K562 (cell line): ENCODE results near the gene OTOL1. TPM values are rescaled to one million over a fixed set of nuclear protein-coding genes. Genes with fewer than 3 reads are reported as not detected.

ENCODE experiments used
- ATAC-seq: fragments of 200-7000 bp; cut with Tn5 transposase; 3 replicates; pipeline ENCODE4 v1.9.1; 2020; ENCODE audit warnings: moderate library complexity
- BruUV-seq: library from RNA; stranded (reverse); fragments of 400-500 nt; replicated peaks from 2 replicates; lab custom pipeline; 2021; lab: Mats Ljungman, UMichigan
- CTCF ChIA-PET: fragments of 300-600 bp; formaldehyde crosslinking; extraction: SDS; loops from one replicate; lab custom pipeline; 2021; ENCODE audit warnings: low intra/inter-chr PET ratio; lab: Yijun Ruan, JAX
- POLR2A ChIA-PET: fragments of 300-600, 350-650 bp; sonication (Branson Sonifier 250); formaldehyde crosslinking; extraction: SDS; loops from one replicate; lab custom pipeline; 2021; ENCODE audit warnings: antibody characterized with exemption, inconsistent platforms; lab: Yijun Ruan, JAX
- DNase-seq, 4 experiments: peaks; one replicate each; pipeline versions ENCODE4 v3.0.0 to v3.0.0-alpha.2; 2011 to 2018; ENCODE audit warnings: low spot score in 3 of 4, mixed read lengths in 3 of 4; ENCODE audit errors: extremely low read depth in 1 of 4
- FAIRE-seq: peaks from 2 replicates; lab custom pipeline; 2011; peaks lifted over from hg19 to GRCh38; lab: Jason Lieb, UNC
- H2AFZ ChIP-seq: 2 replicates; pipeline ENCODE4 v1.6.0; 2011; ENCODE audit warnings: low read depth, low read length, control low read depth, inconsistent platforms
- H3K27ac ChIP-seq: fragments of 200-600 bp; 3 replicates; pipeline ENCODE4 v1.8.0; 2011; ENCODE audit warnings: low read depth, mild to moderate bottlenecking, control low read depth, inconsistent platforms, low read length, moderate library complexity, mixed read lengths; ENCODE audit errors: extremely low read depth
- H3K27me3 ChIP-seq, 2 experiments: fragments of 300-600 bp in 1 of 2; 2 replicates in 1 of 2; 3 replicates in 1 of 2; pipeline versions ENCODE4 v1.6.0 to v1.8.0; 2011; ENCODE audit warnings: inconsistent platforms in 2 of 2, low read length in 2 of 2, mild to moderate bottlenecking in 1 of 2, mixed read lengths in 1 of 2, moderate library complexity in 1 of 2; ENCODE audit not compliant: control insufficient read depth in 2 of 2, insufficient read depth in 2 of 2
- H3K36me3 ChIP-seq: fragments of 300-600 bp; 3 replicates; pipeline ENCODE4 v1.8.0; 2011; ENCODE audit warnings: mild to moderate bottlenecking, low read length, inconsistent platforms; ENCODE audit not compliant: control insufficient read depth, insufficient read depth
- H3K4me1 ChIP-seq, 2 experiments: fragments of 200-600 bp in 1 of 2; replicated peaks in 1 of 2; 2 replicates in 1 of 2; 3 replicates in 1 of 2; pipeline versions ENCODE4 v1.5.1 to v1.8.0; 2011; ENCODE audit warnings: inconsistent platforms in 2 of 2, low read length in 2 of 2, mild to moderate bottlenecking in 1 of 2, mixed read lengths in 1 of 2, moderate library complexity in 1 of 2; ENCODE audit not compliant: control insufficient read depth in 2 of 2, insufficient read depth in 2 of 2
- H3K4me2 ChIP-seq: 2 replicates; pipeline ENCODE4 v1.6.1; 2011; ENCODE audit warnings: low read length, control low read depth, inconsistent platforms, mixed read lengths; ENCODE audit not compliant: insufficient read depth
- H3K4me3 ChIP-seq: fragments of 200-600 bp; sonication (generic), shearing (Covaris generic); 2 replicates; pipeline ENCODE4 v1.5.1; 2016; ENCODE audit warnings: control low read depth, inconsistent platforms
- H3K79me2 ChIP-seq: fragments of 200-600 bp; 3 replicates; pipeline ENCODE4 v1.8.0; 2011; ENCODE audit warnings: low read length, inconsistent platforms; ENCODE audit not compliant: control insufficient read depth, insufficient read depth
- H3K9ac ChIP-seq, 2 experiments: 2 replicates each; pipeline versions ENCODE4 v1.6.0 to v1.6.1; 2011; ENCODE audit warnings: low read depth in 2 of 2, low read length in 2 of 2, control low read depth in 1 of 2, inconsistent platforms in 1 of 2, mild to moderate bottlenecking in 1 of 2, mixed read lengths in 1 of 2; ENCODE audit not compliant: insufficient read depth in 1 of 2
- H3K9me1 ChIP-seq: one replicate; pipeline ENCODE4 v1.6.0; 2011; ENCODE audit warnings: inconsistent platforms, mild to moderate bottlenecking, low read length, moderate library complexity; ENCODE audit not compliant: control insufficient read depth, insufficient read depth
- H3K9me3 ChIP-seq: replicated peaks from 2 replicates; pipeline ENCODE4 v1.5.1; 2011; ENCODE audit warnings: low read depth, low read length, inconsistent platforms; ENCODE audit not compliant: control insufficient read depth, insufficient read depth
- H4K20me1 ChIP-seq: replicated peaks from 2 replicates; pipeline ENCODE4 v1.6.1; 2011; ENCODE audit warnings: low read length, inconsistent platforms, mixed read lengths; ENCODE audit not compliant: control insufficient read depth, insufficient read depth
- C11orf30 ChIP-seq: fragments of 450-650 bp; IDR thresholded peaks from 2 replicates; pipeline ENCODE4 v1.6.1; 2016; ENCODE audit warnings: low read depth, mild to moderate bottlenecking
- CBX2 ChIP-seq: fragments of 200-600 bp; sonication (generic); IDR thresholded peaks from one replicate; pipeline ENCODE4 v1.6.1; 2012; ENCODE audit warnings: mild to moderate bottlenecking, low read length, inconsistent platforms; ENCODE audit not compliant: insufficient read depth, poor library complexity, severe bottlenecking
- E2F4 ChIP-seq: sonication (generic); formaldehyde crosslinking; IDR thresholded peaks from 2 replicates; pipeline ENCODE4 v1.8.0; 2022; ENCODE audit warnings: mild to moderate bottlenecking, low read depth, missing genetic modification reagents
- ESRRA ChIP-seq: fragments of 450-650 bp; IDR thresholded peaks from 2 replicates; pipeline ENCODE4 v1.6.1; 2014; ENCODE audit warnings: low read depth, mild to moderate bottlenecking, moderate library complexity, borderline replicate concordance
- FOS ChIP-seq: IDR thresholded peaks from 3 replicates; pipeline ENCODE4 v1.6.1; 2011; ENCODE audit not compliant: insufficient read length; ENCODE audit errors: extremely low read depth
- LARP7 ChIP-seq: fragments of 450-650 bp; IDR thresholded peaks from 2 replicates; pipeline ENCODE4 v1.6.1; 2016
- MAFF ChIP-seq: IDR thresholded peaks from 2 replicates; pipeline ENCODE4 v1.6.1; 2012; ENCODE audit warnings: low read length, improper control_type of control experiment
- PKNOX1 ChIP-seq: fragments of 450-650 bp; IDR thresholded peaks from 2 replicates; pipeline ENCODE4 v1.6.1; 2016
- ZBED1 ChIP-seq: IDR thresholded peaks from 2 replicates; pipeline ENCODE4 v1.6.1; 2014
- ZNF699 ChIP-seq: fragments of 250-450 bp; sonication (Bioruptor Pico); IDR thresholded peaks from 2 replicates; pipeline ENCODE4 v1.8.0; 2021; ENCODE audit warnings: mild to moderate bottlenecking, moderate library complexity; ENCODE audit not compliant: insufficient replicate concordance
- WGBS: fragments of 100-300 bp; shearing (Covaris generic); methylation state at CpG from one replicate; pipeline ENCODE4 v1.1.6; 2016; ENCODE audit warnings: low coverage, mixed read lengths; ENCODE audit not compliant: insufficient coverage; ENCODE audit errors: missing lambda C conversion rate; 5-methylcytosine and 5-hydroxymethylcytosine counted together
- in situ Hi-C: fragments of 300-500 bp; cut with MboI; formaldehyde crosslinking; loops from 4 replicates; pipeline ENCODE4 v1.15.0; 2018; ENCODE audit warnings: inconsistent platforms, mixed read lengths
- intact Hi-C: fragments of 100-400 bp; cut with micrococcal nuclease; formaldehyde crosslinking; loops from 2 replicates; pipeline ENCODE4 v1.14.2; 2022
- polyA plus RNA-seq, 8 experiments: library from polyadenylated mRNA; depleted of rRNA in 4 of 8; stranded (reverse) in 5 of 8; unstranded in 3 of 8; fragments of >200 nt; fragmentation: Nextera tagmentation in 2 of 8; fragmentation: Illumina TruSeq in 1 of 8; extraction: Ambion mirVana in 2 of 8; extraction: Trizol in 1 of 8; gene quantifications; 2 replicates each; pipeline versions ENCODE4 v1.2.1 to v1.2.3, GENCODE V29; 2011 to 2014; ENCODE audit warnings: inconsistent platforms in 1 of 8, missing spikeins in 1 of 8
- total RNA-seq, 7 experiments: library from RNA; depleted of rRNA in 6 of 7; stranded (reverse); fragments of >200 nt in 6 of 7; fragmentation: Illumina TruSeq in 2 of 7; extraction: Trizol in 2 of 7; gene quantifications; 2 replicates each; pipeline versions ENCODE4 v1.2.1 to v1.2.3, GENCODE V29; 2011 to 2021; ENCODE audit warnings: low replicate concordance in 1 of 7
- TF ChIP-seq, protein P1 (sequence below): sonication (generic); formaldehyde crosslinking; IDR thresholded peaks from 2 replicates; pipeline ENCODE4 v1.8.0; 2022; ENCODE audit warnings: mild to moderate bottlenecking, missing genetic modification reagents

OTOL1 gene
- total and polyA plus RNA-seq, 9 of the 15 experiments (the other 6 are each of a cell fraction or from before 2014, with no cell fraction given): not detected

GRCh38 chr3:161540594-161540993, 44.0 kb downstream of the OTOL1 start:
- POLR2A ChIA-PET: no interaction called here
- no TSS peak for BruUV-seq
- ATAC-seq (no peak), DNase-seq (no peak), FAIRE-seq (no peak)
- Histone ChIP-seq H3K79me2 (no peaks in the 10 kb centered on the region), H2AFZ (no peak overlapping the region), H3K9me3 (no peaks in the 10 kb centered on the region), H3K4me2 (no peak overlapping the region), H3K27ac (no peak overlapping the region), H3K9me1 (no peaks in the 10 kb centered on the region), H3K4me3 (no peak overlapping the region), H3K9ac (no peak overlapping the region), H4K20me1 (no peaks in the 10 kb centered on the region), H3K4me1 (no peaks in the 10 kb centered on the region), H3K27me3 (no peaks in the 10 kb centered on the region), H3K36me3 (no peaks in the 10 kb centered on the region)
- in situ Hi-C loops (no loop called here), intact Hi-C loops (no loop called here)
- CTCF ChIA-PET: no interaction called here
- TF ChIP-seq LARP7 (no peak), E2F4 (no peak), ESRRA (no peak)
- 0% methylated on average over 1 of the region's 1 CpG for whole genome bisulfite sequencing

DNA sequence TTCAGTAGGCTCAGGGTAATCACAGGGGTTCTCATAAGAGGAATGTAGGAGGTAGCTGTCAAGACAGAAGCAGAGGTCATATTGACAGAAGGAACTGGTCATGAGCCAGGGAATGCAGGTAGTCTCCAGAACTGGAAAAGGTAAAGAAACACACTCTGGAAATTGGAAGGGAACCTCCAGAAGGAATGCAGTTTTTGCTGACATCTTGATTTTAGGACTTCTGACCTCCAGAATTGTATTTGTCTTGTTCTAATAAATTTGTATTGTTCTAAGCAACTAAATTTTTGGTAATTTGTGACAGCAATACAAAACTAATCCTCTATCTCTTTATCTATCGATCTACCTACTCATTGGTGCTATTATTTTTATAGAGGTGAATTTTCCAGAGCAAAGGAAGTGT, 49.2 kb downstream of the OTOL1 start:
- H3K27me3 ChIP-seq: no peaks in the 10 kb centered on the region
- no peak overlapping the region for H3K4me2 ChIP-seq
- no peaks in the 10 kb centered on the region for H3K79me2 ChIP-seq
- in situ Hi-C loops (no loop called here), intact Hi-C loops (no loop called here)
- H3K9me3 ChIP-seq: no peaks in the 10 kb centered on the region
- no peak overlapping the region for H3K27ac ChIP-seq
- no peaks in the 10 kb centered on the region for H3K36me3 ChIP-seq
- no peak overlapping the region for H3K9ac ChIP-seq
- POLR2A ChIA-PET: no interaction called here
- no peaks in the 10 kb centered on the region for H3K9me1 ChIP-seq
- WGBS: 0% methylated on average over 1 of the region's 1 CpG
- no peaks in the 10 kb centered on the region for H4K20me1 ChIP-seq
- H3K4me1 ChIP-seq: no peaks in the 10 kb centered on the region
- no peak for ATAC-seq
- no TSS peak for BruUV-seq
- H3K4me3 ChIP-seq: no peak overlapping the region
- CTCF ChIA-PET: no interaction called here
- no peak for FAIRE-seq
- no peak for DNase-seq
- no peak overlapping the region for H2AFZ ChIP-seq
- TF ChIP-seq MAFF (0 out of 2 replicates have a peak, but pooled peaks have one; percentile 21), CBX2 (no peak), C11orf30 (peak; percentile 31; the same call in 1 of the 2 replicates), FOS (no peak), ZNF699 (CRISPR knock-in tag) (no peak), ZBED1 (no peak), PKNOX1 (no peak)
- TF ChIP-seq, protein P1, sequence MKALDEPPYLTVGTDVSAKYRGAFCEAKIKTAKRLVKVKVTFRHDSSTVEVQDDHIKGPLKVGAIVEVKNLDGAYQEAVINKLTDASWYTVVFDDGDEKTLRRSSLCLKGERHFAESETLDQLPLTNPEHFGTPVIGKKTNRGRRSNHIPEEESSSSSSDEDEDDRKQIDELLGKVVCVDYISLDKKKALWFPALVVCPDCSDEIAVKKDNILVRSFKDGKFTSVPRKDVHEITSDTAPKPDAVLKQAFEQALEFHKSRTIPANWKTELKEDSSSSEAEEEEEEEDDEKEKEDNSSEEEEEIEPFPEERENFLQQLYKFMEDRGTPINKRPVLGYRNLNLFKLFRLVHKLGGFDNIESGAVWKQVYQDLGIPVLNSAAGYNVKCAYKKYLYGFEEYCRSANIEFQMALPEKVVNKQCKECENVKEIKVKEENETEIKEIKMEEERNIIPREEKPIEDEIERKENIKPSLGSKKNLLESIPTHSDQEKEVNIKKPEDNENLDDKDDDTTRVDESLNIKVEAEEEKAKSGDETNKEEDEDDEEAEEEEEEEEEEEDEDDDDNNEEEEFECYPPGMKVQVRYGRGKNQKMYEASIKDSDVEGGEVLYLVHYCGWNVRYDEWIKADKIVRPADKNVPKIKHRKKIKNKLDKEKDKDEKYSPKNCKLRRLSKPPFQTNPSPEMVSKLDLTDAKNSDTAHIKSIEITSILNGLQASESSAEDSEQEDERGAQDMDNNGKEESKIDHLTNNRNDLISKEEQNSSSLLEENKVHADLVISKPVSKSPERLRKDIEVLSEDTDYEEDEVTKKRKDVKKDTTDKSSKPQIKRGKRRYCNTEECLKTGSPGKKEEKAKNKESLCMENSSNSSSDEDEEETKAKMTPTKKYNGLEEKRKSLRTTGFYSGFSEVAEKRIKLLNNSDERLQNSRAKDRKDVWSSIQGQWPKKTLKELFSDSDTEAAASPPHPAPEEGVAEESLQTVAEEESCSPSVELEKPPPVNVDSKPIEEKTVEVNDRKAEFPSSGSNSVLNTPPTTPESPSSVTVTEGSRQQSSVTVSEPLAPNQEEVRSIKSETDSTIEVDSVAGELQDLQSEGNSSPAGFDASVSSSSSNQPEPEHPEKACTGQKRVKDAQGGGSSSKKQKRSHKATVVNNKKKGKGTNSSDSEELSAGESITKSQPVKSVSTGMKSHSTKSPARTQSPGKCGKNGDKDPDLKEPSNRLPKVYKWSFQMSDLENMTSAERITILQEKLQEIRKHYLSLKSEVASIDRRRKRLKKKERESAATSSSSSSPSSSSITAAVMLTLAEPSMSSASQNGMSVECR (CRISPR knock-in tag): no peak
